ENCODE measurements around the gene KDM3B. TPM values are rescaled to one million over a fixed set of nuclear protein-coding genes. Genes with fewer than 3 reads are reported as not detected.

The KDM3B gene
- polyA plus RNA-seq, 2 of the 4 experiments (the other 2 are of a cell fraction), result 38.1 to 52.5 TPM

GRCh38 chr5:138457531-138458275, 105.2 kb downstream of the KDM3B start:
- DNase-seq (ENCODE audit: low read depth in 1 of 2, low spot score in 1 of 2) (no peak), FAIRE-seq (no peak), ATAC-seq (peak in 1 of 2 experiments; percentile 21; a peak in 3 of 6 replicates)
- H3K4me3 ChIP-seq, result no peak overlapping the region
- H3K4me2 ChIP-seq, result no peak overlapping the region
- ChIA-PET CTCF (interaction anchor here (0.6 to 14.7 kb wide), 5 partner anchors 42 to 1945 kb away, joined by 3 to 199 read pairs (median 4); partner anchors contain the start of gene KIF20A), POLR2A (no interaction called here)
- 53% methylated on average over 10 of the region's 12 CpGs for WGBS (ENCODE audit: missing lambda C conversion rate)
- no peak overlapping the region for H3K27ac ChIP-seq
- H3K4me1 ChIP-seq, result no peaks in the 10 kb centered on the region
- no peaks in the 10 kb centered on the region for H3K9me3 ChIP-seq
- no peak for TF ChIP-seq PBX3 (IDR thresholded peaks at IDR 0.05)
- TF ChIP-seq HMGXB4 (CRISPR knock-in tag; IDR thresholded peaks at IDR 0.05; ENCODE audit: borderline replicate concordance), result no peak
- no peak for TF ChIP-seq HES2 (IDR thresholded peaks at IDR 0.05)
- no peak for TF ChIP-seq BHLHE40 (IDR thresholded peaks at IDR 0.05; ENCODE audit: low read depth, low read length)
- TF ChIP-seq RARB (CRISPR knock-in tag; IDR thresholded peaks at IDR 0.05), result no peak
- TF ChIP-seq CBX2 (IDR thresholded peaks at IDR 0.05; ENCODE audit: borderline replicate concordance, low read depth), result no peak
- TF ChIP-seq KDM5A (IDR thresholded peaks at IDR 0.05), result no peak
- TF ChIP-seq, protein P1, sequence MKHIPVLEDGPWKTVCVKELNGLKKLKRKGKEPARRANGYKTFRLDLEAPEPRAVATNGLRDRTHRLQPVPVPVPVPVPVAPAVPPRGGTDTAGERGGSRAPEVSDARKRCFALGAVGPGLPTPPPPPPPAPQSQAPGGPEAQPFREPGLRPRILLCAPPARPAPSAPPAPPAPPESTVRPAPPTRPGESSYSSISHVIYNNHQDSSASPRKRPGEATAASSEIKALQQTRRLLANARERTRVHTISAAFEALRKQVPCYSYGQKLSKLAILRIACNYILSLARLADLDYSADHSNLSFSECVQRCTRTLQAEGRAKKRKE (CRISPR knock-in tag; IDR thresholded peaks at IDR 0.05; ENCODE audit: low read depth), result no peak
- no peak for TF ChIP-seq MAZ (IDR thresholded peaks at IDR 0.05; ENCODE audit: borderline replicate concordance, low read depth, low read length)
- TF ChIP-seq RAD21 (conservative IDR thresholded peaks at IDR 0.05 in 1 of 2, IDR thresholded peaks at IDR 0.05 in 1 of 2), result no peak
- TF ChIP-seq, protein P2, sequence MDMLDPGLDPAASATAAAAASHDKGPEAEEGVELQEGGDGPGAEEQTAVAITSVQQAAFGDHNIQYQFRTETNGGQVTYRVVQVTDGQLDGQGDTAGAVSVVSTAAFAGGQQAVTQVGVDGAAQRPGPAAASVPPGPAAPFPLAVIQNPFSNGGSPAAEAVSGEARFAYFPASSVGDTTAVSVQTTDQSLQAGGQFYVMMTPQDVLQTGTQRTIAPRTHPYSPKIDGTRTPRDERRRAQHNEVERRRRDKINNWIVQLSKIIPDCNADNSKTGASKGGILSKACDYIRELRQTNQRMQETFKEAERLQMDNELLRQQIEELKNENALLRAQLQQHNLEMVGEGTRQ (IDR thresholded peaks at IDR 0.05), result no peak
- no peak for TF ChIP-seq JUN (IDR thresholded peaks at IDR 0.05)
- TF ChIP-seq EHMT2 (IDR thresholded peaks at IDR 0.05; ENCODE audit: low read depth), result no peak
- TF ChIP-seq, protein P3, sequence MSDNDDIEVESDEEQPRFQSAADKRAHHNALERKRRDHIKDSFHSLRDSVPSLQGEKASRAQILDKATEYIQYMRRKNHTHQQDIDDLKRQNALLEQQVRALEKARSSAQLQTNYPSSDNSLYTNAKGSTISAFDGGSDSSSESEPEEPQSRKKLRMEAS (IDR thresholded peaks at IDR 0.05), result no peak
- TF ChIP-seq RCOR1 (IDR thresholded peaks at IDR 0.05; ENCODE audit: low read depth, low read length), result no peak

DNA sequence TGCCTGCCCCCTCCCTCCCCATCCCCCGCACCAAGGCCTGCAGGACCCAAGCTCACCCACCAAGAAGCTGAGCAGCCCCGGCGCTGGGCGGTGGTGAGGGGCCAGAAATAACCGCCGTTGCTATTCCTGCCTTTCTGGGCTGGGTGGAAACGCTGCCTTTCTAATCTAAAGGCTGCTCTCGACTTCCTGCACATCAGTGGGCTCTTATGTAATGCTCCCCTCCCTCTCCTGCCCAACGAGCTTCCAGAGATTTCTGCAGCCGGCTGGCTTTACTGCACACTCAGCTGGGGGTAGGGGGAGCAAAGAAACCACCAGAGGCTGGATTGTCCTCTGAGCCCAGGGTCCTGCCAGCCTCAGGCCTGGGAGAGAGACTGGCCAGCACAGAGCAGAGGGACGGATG, 105.9 kb downstream of the KDM3B start:
- FAIRE-seq, result no peak
- TF ChIP-seq PHF8 (IDR thresholded peaks at IDR 0.05; ENCODE audit: borderline replicate concordance, low read depth), result no peak
- TF ChIP-seq, protein P1 (CRISPR knock-in tag; IDR thresholded peaks at IDR 0.05; ENCODE audit: low read depth), result no peak
- TF ChIP-seq SREBF2 (IDR thresholded peaks at IDR 0.05), result no peak
- no peak for TF ChIP-seq RARB (CRISPR knock-in tag; IDR thresholded peaks at IDR 0.05)
- TF ChIP-seq, protein P3 (IDR thresholded peaks at IDR 0.05), result no peak
- TF ChIP-seq FOSB (CRISPR knock-in tag; IDR thresholded peaks at IDR 0.05), result no peak
- TF ChIP-seq KDM5A (IDR thresholded peaks at IDR 0.05), result no peak
- no peak for TF ChIP-seq ZSCAN20 (CRISPR knock-in tag; IDR thresholded peaks at IDR 0.05)
- no peak for TF ChIP-seq CEBPB (IDR thresholded peaks at IDR 0.05)
- TF ChIP-seq FOXS1 (CRISPR knock-in tag; IDR thresholded peaks at IDR 0.05), result no peak
- no peak for TF ChIP-seq CBX8 (IDR thresholded peaks at IDR 0.05)
- TF ChIP-seq HOXA7 (CRISPR knock-in tag; IDR thresholded peaks at IDR 0.05), result no peak
- TF ChIP-seq ZNF302 (CRISPR knock-in tag; IDR thresholded peaks at IDR 0.05), result no peak
- TF ChIP-seq TFCP2L1 (CRISPR knock-in tag; IDR thresholded peaks at IDR 0.05), result no peak
- no peak for TF ChIP-seq NPAS2 (CRISPR knock-in tag; IDR thresholded peaks at IDR 0.05; ENCODE audit: borderline replicate concordance)
- no peak for TF ChIP-seq EHMT2 (IDR thresholded peaks at IDR 0.05; ENCODE audit: low read depth)
- no peak for TF ChIP-seq BHLHE40 (IDR thresholded peaks at IDR 0.05; ENCODE audit: low read depth, low read length)
- no peak for TF ChIP-seq KDM1A (IDR thresholded peaks at IDR 0.05; ENCODE audit: low read depth)
- no peak for TF ChIP-seq HOXB5 (CRISPR knock-in tag; IDR thresholded peaks at IDR 0.05)
- H3K4me2 ChIP-seq, result no peak overlapping the region
- DNase-seq (ENCODE audit: low read depth in 1 of 2, low spot score in 1 of 2), result no peak
- peaks cover 3% of the 10 kb centered on the region for H3K4me1 ChIP-seq
- POLR2A ChIA-PET, result no interaction called here
- H3K4me3 ChIP-seq, result no peak overlapping the region
- no peak overlapping the region for H3K27ac ChIP-seq
- no peaks in the 10 kb centered on the region for H3K9me3 ChIP-seq
- CTCF ChIA-PET, result interaction anchor here (0.6 to 14.7 kb wide), 4 partner anchors 9 to 1946 kb away, joined by 3 to 199 read pairs (median 4); no protein-coding TSS in a partner anchor
- no peak for ATAC-seq
- 66% methylated on average over 11 of the region's 11 CpGs for WGBS (ENCODE audit: missing lambda C conversion rate)
